Neural cell (in vitro differentiated cells): ENCODE measurements around the gene WDR1. TPM values are rescaled to one million over a fixed set of nuclear protein-coding genes. Genes with fewer than 3 reads are reported as not detected.

Experiments used
- H2AFZ ChIP-seq: fragments of 200-600, 300-800 bp; sonication (generic), shearing (Covaris generic); 2 replicates; pipeline ENCODE4 v1.6.0; 2014; ENCODE audit warnings: low read depth, mild to moderate bottlenecking, antibody characterized with exemption, low read length, moderate library complexity
- H3F3A ChIP-seq: fragments of 200-600 bp; shearing (Covaris generic); 2 replicates; pipeline ENCODE4 v1.6.1; 2016; ENCODE audit warnings: mild to moderate bottlenecking, moderate library complexity, mixed read lengths, antibody characterized with exemption, low read length; ENCODE audit not compliant: insufficient read depth, poor library complexity, severe bottlenecking
- H3K27ac ChIP-seq: fragments of 200-600, 300-800 bp; sonication (generic), shearing (Covaris generic); 2 replicates; pipeline ENCODE4 v1.5.1; 2014; ENCODE audit warnings: mild to moderate bottlenecking, low read length, moderate library complexity
- H3K27me3 ChIP-seq: fragments of 300-800, 200-600 bp; sonication (generic), shearing (Covaris generic); 2 replicates; pipeline ENCODE4 v1.6.0; 2014; ENCODE audit warnings: mild to moderate bottlenecking, low read depth, low read length, moderate library complexity; ENCODE audit not compliant: insufficient read depth
- H3K36me3 ChIP-seq: fragments of 300-800, 200-600 bp; sonication (generic), shearing (Covaris generic); 2 replicates; pipeline ENCODE4 v1.5.1; 2014; ENCODE audit warnings: mild to moderate bottlenecking, antibody characterized with exemption, low read length, moderate library complexity; ENCODE audit not compliant: insufficient read depth
- H3K4me2 ChIP-seq: fragments of 300-800, 200-600 bp; sonication (generic), shearing (Covaris generic); 2 replicates; pipeline ENCODE4 v1.6.0; 2014; ENCODE audit warnings: mild to moderate bottlenecking, low read length
- H3K4me3 ChIP-seq: fragments of 300-800, 200-600 bp; sonication (generic), shearing (Covaris generic); 2 replicates; pipeline ENCODE4 v1.5.1; 2014; ENCODE audit warnings: mild to moderate bottlenecking, low read length, moderate library complexity
- H3K79me2 ChIP-seq: fragments of 200-600 bp; shearing (Covaris generic); replicated peaks from 2 replicates; pipeline ENCODE4 v1.6.0; 2014; ENCODE audit warnings: mild to moderate bottlenecking, low read length, moderate library complexity; ENCODE audit not compliant: insufficient read depth
- H3K9ac ChIP-seq: fragments of 300-800, 200-600 bp; sonication (generic), shearing (Covaris generic); 2 replicates; pipeline ENCODE4 v1.6.1; 2016; ENCODE audit warnings: mild to moderate bottlenecking, low read length, mixed read lengths
- H3K9me2 ChIP-seq: fragments of 200-600 bp; shearing (Covaris generic); 2 replicates; pipeline ENCODE4 v1.6.1; 2016; ENCODE audit warnings: mild to moderate bottlenecking, low read length, mixed read lengths; ENCODE audit not compliant: insufficient read depth
- H3K9me3 ChIP-seq: fragments of 200-600, 300-800 bp; sonication (generic), shearing (Covaris generic); 2 replicates; pipeline ENCODE4 v1.6.1; 2016; ENCODE audit warnings: mild to moderate bottlenecking, mixed run types, low read length, moderate library complexity, mixed read lengths
- H4K20me1 ChIP-seq: fragments of 200-600 bp; shearing (Covaris generic); 2 replicates; pipeline ENCODE4 v1.6.1; 2016; ENCODE audit warnings: mild to moderate bottlenecking, mixed run types; ENCODE audit not compliant: insufficient read depth
- CTCF ChIP-seq: fragments of 450-650 bp; IDR thresholded peaks from 2 replicates; pipeline ENCODE4 v1.5.1; 2014; ENCODE audit warnings: antibody characterized with exemption, mild to moderate bottlenecking, moderate library complexity; ENCODE audit not compliant: poor library complexity, severe bottlenecking
- EP300 ChIP-seq: fragments of 450-650 bp; conservative IDR thresholded peaks from 2 replicates; pipeline ENCODE4 v1.6.1; 2014; ENCODE audit warnings: antibody characterized with exemption, mild to moderate bottlenecking, moderate library complexity; ENCODE audit not compliant: poor library complexity, severe bottlenecking
- EZH2 ChIP-seq: fragments of 200-600, 300-800 bp; shearing (Covaris generic), sonication (generic); IDR thresholded peaks from 2 replicates; pipeline ENCODE4 v1.6.1; 2014; ENCODE audit warnings: antibody characterized with exemption, low read length, borderline replicate concordance, mild to moderate bottlenecking; ENCODE audit not compliant: insufficient read depth, poor library complexity, severe bottlenecking
- MXI1 ChIP-seq: fragments of 450-650 bp; conservative IDR thresholded peaks from 2 replicates; pipeline ENCODE4 v1.6.1; 2014; ENCODE audit warnings: antibody characterized with exemption, mild to moderate bottlenecking; ENCODE audit not compliant: poor library complexity, severe bottlenecking
- POLR2AphosphoS5 ChIP-seq: IDR thresholded peaks from 2 replicates; pipeline ENCODE4 v1.6.1; 2012
- RAD21 ChIP-seq: fragments of 450-650 bp; conservative IDR thresholded peaks from 2 replicates; pipeline ENCODE4 v1.6.1; 2014; ENCODE audit warnings: antibody characterized with exemption, mild to moderate bottlenecking, moderate library complexity
- REST ChIP-seq: IDR thresholded peaks from 2 replicates; pipeline ENCODE4 v1.6.1; 2012; ENCODE audit warnings: borderline replicate concordance
- SMC3 ChIP-seq: fragments of 450-650 bp; conservative IDR thresholded peaks from 2 replicates; pipeline ENCODE4 v1.6.1; 2014; ENCODE audit warnings: antibody characterized with exemption, mild to moderate bottlenecking, moderate library complexity; ENCODE audit not compliant: poor library complexity
- TAF1 ChIP-seq: IDR thresholded peaks from 2 replicates; pipeline ENCODE4 v1.6.1; 2012; ENCODE audit warnings: low read depth
- polyA plus RNA-seq: library from polyadenylated mRNA; depleted of rRNA; stranded (reverse); fragments of >200 nt; gene quantifications from 2 replicates; pipeline ENCODE4 v1.2.3, GENCODE V29; 2014

WDR1 gene
- polyA plus RNA-seq, 1 donor from 2014 or later = 106 TPM

- Histone ChIP-seq H2AFZ (no peak overlapping the region), H3K9ac (no peak overlapping the region), H3K4me2 (no peak overlapping the region), H3K9me3 (no peaks in the 10 kb centered on the region), H3K27me3 (no peaks in the 10 kb centered on the region), H3K36me3 (peaks cover 7% of the 10 kb centered on the region), H3K4me3 (no peak overlapping the region), H3F3A (no peaks in the 10 kb centered on the region), H3K79me2 (peaks cover 6% of the 10 kb centered on the region), H3K27ac (no peak overlapping the region), H3K9me2 (no peaks in the 10 kb centered on the region), H4K20me1 (no peaks in the 10 kb centered on the region)
- TF ChIP-seq RAD21 (no peak), CTCF (no peak), SMC3 (no peak), TAF1 (no peak), MXI1 (no peak), POLR2AphosphoS5 (no peak), EZH2 (no peak), REST (no peak), EP300 (no peak)
These were observed 23.9 kb downstream of the WDR1 start for GRCh38 chr4:10092481-10093270.

GRCh38 chr4:10091531-10092181 is 24.9 kb downstream of the WDR1 start:
- peaks cover 4% of the 10 kb centered on the region for H3K36me3 ChIP-seq
- H3K9me3 ChIP-seq = no peaks in the 10 kb centered on the region
- no peak overlapping the region for H2AFZ ChIP-seq
- no peak for TF ChIP-seq EZH2
- no peak overlapping the region for H3K4me3 ChIP-seq
- no peaks in the 10 kb centered on the region for H3K9me2 ChIP-seq
- no peaks in the 10 kb centered on the region for H3K27me3 ChIP-seq
- H4K20me1 ChIP-seq = no peaks in the 10 kb centered on the region
- no peaks in the 10 kb centered on the region for H3F3A ChIP-seq
- no peak overlapping the region for H3K27ac ChIP-seq
- H3K79me2 ChIP-seq = peaks cover 6% of the 10 kb centered on the region
- H3K4me2 ChIP-seq = no peak overlapping the region
- H3K9ac ChIP-seq = no peak overlapping the region
